ENCODE measurements around the gene EPS15. TPM values are rescaled to one million over a fixed set of nuclear protein-coding genes. Genes with fewer than 3 reads are reported as not detected.

Gene EPS15
- total and polyA plus RNA-seq, 2 of the 13 experiments (the other 11 are each of a cell fraction or from before 2014, with no cell fraction given): 14.3 to 19.3 TPM

DNA sequence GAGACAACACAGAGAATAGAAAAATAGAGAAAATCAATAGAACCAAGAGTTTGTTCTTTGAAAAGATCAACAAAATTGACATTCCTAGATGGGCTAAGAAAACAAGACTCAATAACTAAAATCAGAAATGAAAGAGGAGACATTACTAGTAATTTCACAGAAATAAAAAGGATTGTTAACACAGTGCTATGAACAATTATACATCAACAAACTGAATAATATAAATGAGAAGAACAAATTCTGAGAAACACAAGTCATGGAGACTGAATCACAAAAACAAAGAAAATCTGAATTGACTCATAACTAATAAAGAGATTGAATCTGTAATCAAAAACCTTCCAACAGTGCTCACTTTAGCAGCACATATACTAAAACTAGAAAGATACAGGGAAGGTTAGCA lies 137.1 kb downstream of the EPS15 start (continued):
- TF ChIP-seq, protein P1, sequence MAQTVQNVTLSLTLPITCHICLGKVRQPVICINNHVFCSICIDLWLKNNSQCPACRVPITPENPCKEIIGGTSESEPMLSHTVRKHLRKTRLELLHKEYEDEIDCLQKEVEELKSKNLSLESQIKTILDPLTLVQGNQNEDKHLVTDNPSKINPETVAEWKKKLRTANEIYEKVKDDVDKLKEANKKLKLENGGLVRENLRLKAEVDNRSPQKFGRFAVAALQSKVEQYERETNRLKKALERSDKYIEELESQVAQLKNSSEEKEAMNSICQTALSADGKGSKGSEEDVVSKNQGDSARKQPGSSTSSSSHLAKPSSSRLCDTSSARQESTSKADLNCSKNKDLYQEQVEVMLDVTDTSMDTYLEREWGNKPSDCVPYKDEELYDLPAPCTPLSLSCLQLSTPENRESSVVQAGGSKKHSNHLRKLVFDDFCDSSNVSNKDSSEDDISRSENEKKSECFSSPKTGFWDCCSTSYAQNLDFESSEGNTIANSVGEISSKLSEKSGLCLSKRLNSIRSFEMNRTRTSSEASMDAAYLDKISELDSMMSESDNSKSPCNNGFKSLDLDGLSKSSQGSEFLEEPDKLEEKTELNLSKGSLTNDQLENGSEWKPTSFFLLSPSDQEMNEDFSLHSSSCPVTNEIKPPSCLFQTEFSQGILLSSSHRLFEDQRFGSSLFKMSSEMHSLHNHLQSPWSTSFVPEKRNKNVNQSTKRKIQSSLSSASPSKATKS (CRISPR knock-in tag; IDR thresholded peaks at IDR 0.05): no peak

DNA sequence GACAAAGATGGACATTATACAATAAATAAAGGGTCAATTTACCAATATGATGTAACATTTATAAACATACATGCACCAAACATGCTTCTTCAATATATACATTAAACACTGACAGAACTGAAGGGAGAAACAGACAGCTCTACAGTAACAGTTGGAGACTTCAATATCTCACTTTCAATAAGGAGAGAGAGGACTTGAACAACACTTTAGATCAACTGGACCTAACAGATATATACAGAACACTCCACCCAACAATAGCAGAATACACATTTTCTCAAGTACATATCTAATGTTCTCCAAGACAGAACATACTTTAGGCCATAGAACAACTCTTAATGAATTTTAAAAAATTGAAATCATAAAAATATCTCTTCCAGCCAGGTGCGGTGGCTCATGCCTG lies 138.1 kb downstream of the EPS15 start:
- Histone ChIP-seq H3K4me1 (ENCODE audit: insufficient read depth, low read length) (no peaks in the 10 kb centered on the region), H3K79me2 (ENCODE audit: insufficient read depth, low read length) (no peaks in the 10 kb centered on the region), H2AFZ (ENCODE audit: low read length) (no peak overlapping the region), H4K20me1 (ENCODE audit: insufficient read depth, low read length) (no peaks in the 10 kb centered on the region), H3K27ac (ENCODE audit: extremely low read length, insufficient read depth, low read length) (no peak overlapping the region), H3K4me3 (replicated peaks in 1 of 3; ENCODE audit: insufficient read depth in 1 of 3, low read depth in 2 of 3, low read length in 3 of 3) (no peak overlapping the region), H3K4me2 (ENCODE audit: low read depth, low read length) (no peak overlapping the region), H3K36me3 (replicated peaks in 1 of 2; ENCODE audit: control insufficient read depth in 1 of 2, insufficient read depth in 2 of 2, low read length in 2 of 2) (peaks cover 4 to 18% of the 10 kb centered on the region in 2 experiments; a peak in 4 of 5 replicates), H3K9me3 (ENCODE audit: low read length) (peaks cover 15% of the 10 kb centered on the region), H3K27me3 (ENCODE audit: control insufficient read depth in 1 of 2, insufficient read depth in 2 of 2, low read length in 2 of 2) (no peaks in the 10 kb centered on the region), H3K9ac (ENCODE audit: insufficient read depth, low read depth, low read length) (no peak overlapping the region)
- intact Hi-C loops (cut with micrococcal nuclease; ENCODE audit: unreplicated experiment) (no loop called here), in situ Hi-C loops (cut with HindIII; ENCODE audit: extremely low pct_ligation_motif_present, low pct_unique_long_range_greater_than_20kb) (no loop called here)
- no peak for FAIRE-seq
- DNase-seq (ENCODE audit: low spot score): no peak
- ChIA-PET CTCF (ENCODE audit: low intra/inter-chr PET ratio, low total read pairs) (no interaction called here), POLR2A (no interaction called here)
- no TSS peak for BruUV-seq (replicated peaks)
- 100% methylated on average over 1 of the region's 1 CpG for WGBS (ENCODE audit: low lambda C conversion rate)
- no peak for ATAC-seq
- TF ChIP-seq FOXK2 (IDR thresholded peaks at IDR 0.05): no peak
- TF ChIP-seq, protein P2, sequence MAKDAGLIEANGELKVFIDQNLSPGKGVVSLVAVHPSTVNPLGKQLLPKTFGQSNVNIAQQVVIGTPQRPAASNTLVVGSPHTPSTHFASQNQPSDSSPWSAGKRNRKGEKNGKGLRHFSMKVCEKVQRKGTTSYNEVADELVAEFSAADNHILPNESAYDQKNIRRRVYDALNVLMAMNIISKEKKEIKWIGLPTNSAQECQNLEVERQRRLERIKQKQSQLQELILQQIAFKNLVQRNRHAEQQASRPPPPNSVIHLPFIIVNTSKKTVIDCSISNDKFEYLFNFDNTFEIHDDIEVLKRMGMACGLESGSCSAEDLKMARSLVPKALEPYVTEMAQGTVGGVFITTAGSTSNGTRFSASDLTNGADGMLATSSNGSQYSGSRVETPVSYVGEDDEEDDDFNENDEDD (CRISPR knock-in tag; IDR thresholded peaks at IDR 0.05; ENCODE audit: borderline replicate concordance): no peak
- TF ChIP-seq MEIS2 (CRISPR knock-in tag; IDR thresholded peaks at IDR 0.05): no peak
- TF ChIP-seq ZIK1 (CRISPR knock-in tag; IDR thresholded peaks at IDR 0.05; ENCODE audit: borderline replicate concordance, low read depth): no peak
- TF ChIP-seq PHB2 (IDR thresholded peaks at IDR 0.05; ENCODE audit: partially characterized antibody): no peak
- no peak for TF ChIP-seq JUND (CRISPR knock-in tag; IDR thresholded peaks at IDR 0.05)
- TF ChIP-seq, protein P3, sequence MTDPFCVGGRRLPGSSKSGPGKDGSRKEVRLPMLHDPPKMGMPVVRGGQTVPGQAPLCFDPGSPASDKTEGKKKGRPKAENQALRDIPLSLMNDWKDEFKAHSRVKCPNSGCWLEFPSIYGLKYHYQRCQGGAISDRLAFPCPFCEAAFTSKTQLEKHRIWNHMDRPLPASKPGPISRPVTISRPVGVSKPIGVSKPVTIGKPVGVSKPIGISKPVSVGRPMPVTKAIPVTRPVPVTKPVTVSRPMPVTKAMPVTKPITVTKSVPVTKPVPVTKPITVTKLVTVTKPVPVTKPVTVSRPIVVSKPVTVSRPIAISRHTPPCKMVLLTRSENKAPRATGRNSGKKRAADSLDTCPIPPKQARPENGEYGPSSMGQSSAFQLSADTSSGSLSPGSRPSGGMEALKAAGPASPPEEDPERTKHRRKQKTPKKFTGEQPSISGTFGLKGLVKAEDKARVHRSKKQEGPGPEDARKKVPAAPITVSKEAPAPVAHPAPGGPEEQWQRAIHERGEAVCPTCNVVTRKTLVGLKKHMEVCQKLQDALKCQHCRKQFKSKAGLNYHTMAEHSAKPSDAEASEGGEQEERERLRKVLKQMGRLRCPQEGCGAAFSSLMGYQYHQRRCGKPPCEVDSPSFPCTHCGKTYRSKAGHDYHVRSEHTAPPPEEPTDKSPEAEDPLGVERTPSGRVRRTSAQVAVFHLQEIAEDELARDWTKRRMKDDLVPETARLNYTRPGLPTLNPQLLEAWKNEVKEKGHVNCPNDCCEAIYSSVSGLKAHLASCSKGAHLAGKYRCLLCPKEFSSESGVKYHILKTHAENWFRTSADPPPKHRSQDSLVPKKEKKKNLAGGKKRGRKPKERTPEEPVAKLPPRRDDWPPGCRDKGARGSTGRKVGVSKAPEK (CRISPR knock-in tag; IDR thresholded peaks at IDR 0.05; ENCODE audit: borderline replicate concordance): no peak
- no peak for TF ChIP-seq ZBTB38 (CRISPR knock-in tag; IDR thresholded peaks at IDR 0.05)
- no peak for TF ChIP-seq KAT7 (CRISPR knock-in tag; IDR thresholded peaks at IDR 0.05; ENCODE audit: borderline replicate concordance)
- TF ChIP-seq GATAD1 (CRISPR knock-in tag; IDR thresholded peaks at IDR 0.05): no peak
- TF ChIP-seq, protein P4, sequence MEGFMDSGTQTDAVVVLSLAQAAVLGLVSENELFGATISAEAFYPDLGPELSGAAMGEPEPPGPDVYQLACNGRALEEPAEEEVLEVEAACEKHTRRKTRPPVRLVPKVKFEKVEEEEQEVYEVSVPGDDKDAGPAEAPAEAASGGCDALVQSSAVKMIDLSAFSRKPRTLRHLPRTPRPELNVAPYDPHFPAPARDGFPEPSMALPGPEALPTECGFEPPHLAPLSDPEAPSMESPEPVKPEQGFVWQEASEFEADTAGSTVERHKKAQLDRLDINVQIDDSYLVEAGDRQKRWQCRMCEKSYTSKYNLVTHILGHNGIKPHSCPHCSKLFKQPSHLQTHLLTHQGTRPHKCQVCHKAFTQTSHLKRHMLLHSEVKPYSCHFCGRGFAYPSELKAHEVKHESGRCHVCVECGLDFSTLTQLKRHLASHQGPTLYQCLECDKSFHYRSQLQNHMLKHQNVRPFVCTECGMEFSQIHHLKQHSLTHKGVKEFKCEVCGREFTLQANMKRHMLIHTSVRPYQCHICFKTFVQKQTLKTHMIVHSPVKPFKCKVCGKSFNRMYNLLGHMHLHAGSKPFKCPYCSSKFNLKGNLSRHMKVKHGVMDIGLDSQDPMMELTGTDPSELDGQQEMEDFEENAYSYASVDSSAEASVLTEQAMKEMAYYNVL (CRISPR knock-in tag; IDR thresholded peaks at IDR 0.05; ENCODE audit: borderline replicate concordance): no peak
- TF ChIP-seq, protein P5, sequence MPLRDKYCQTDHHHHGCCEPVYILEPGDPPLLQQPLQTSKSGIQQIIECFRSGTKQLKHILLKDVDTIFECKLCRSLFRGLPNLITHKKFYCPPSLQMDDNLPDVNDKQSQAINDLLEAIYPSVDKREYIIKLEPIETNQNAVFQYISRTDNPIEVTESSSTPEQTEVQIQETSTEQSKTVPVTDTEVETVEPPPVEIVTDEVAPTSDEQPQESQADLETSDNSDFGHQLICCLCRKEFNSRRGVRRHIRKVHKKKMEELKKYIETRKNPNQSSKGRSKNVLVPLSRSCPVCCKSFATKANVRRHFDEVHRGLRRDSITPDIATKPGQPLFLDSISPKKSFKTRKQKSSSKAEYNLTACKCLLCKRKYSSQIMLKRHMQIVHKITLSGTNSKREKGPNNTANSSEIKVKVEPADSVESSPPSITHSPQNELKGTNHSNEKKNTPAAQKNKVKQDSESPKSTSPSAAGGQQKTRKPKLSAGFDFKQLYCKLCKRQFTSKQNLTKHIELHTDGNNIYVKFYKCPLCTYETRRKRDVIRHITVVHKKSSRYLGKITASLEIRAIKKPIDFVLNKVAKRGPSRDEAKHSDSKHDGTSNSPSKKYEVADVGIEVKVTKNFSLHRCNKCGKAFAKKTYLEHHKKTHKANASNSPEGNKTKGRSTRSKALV (CRISPR knock-in tag; IDR thresholded peaks at IDR 0.05): no peak
- no peak for TF ChIP-seq MAFG (CRISPR knock-in tag; IDR thresholded peaks at IDR 0.05)
